ENCODE data around the gene CDK1.

Gene CDK1

DNA sequence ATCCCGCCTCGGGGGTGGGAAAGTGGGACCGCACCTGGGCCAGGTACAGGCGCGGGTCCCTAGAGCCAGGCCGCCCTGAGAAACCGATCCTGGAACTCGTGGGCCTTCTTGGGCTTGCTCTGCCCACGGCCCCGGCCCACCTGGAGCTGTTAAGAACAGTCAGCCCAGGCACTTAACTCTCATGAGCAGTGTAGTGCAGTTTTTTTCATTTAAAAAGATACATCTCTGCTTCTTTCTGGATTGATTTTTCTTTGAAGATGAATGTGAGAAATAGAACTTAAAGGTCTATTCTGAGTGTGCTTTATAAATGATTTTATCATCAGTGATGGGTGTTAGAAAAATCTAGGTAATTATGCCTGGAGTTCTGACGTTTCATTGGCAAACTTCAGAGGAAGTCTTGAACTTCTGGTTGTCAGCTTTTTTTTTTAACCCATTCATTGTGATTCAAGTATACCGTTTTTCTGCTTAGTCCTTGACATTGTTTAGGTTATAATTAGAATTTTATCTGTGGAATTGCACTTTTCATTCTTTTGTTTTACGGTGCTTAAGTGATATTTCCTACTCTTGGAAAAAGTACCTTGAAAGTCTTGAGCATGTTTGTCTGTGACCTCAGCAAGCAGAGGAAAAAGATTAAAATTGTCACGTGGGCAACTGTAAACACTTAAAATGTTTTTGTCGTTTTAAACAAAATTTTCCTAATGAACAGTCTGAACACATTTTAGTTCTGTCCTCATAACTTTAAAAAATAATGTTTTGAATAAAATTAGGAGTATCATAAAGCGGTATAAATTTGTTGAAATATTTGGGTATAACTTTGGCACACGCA is 906 bp downstream of the CDK1 start:
- no peak for DNase-seq

- no peak for DNase-seq
Measured at GRCh38 chr10:60781661-60782060, 3.4 kb downstream of the CDK1 start.

DNA sequence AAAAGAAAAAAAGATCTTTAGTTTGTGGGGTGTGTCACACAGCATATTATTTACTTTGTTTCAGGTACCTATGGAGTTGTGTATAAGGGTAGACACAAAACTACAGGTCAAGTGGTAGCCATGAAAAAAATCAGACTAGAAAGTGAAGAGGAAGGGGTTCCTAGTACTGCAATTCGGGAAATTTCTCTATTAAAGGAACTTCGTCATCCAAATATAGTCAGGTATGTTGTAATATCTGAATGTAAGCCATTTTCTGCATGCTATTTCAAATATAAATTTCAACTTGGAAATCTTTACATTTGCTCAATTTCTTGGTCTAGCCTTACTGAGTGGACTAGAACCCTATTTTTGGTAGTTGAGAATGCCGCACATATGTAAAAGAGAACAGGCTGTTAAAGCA is 6.4 kb downstream of the CDK1 start:
- DNase-seq = no peak

- DNase-seq = no peak
Measured at GRCh38 chr10:60788544-60788943, 10.3 kb downstream of the CDK1 start.

- DNase-seq = no peak
Measured at GRCh38 chr10:60789340-60789739, 11.1 kb downstream of the CDK1 start.

DNA sequence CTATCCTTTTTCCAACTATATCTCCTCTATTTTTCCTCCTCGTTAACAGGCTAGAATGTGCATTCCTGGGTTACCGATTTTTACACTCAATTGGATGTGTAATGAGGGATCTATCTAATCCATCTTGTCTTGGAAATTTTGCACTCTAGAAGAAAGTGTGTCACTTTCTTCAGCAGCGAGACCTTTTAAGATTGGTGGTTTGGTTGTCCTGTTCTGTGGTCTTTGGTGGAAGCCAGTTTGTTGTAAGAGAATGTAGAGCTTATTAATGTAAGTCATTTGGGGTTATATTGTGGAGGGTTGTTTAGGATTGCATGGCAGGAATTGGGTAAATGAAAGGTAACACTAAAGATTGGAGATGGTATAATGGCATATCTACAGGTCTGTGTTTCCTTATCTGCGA is 16.7 kb downstream of the CDK1 start:
- DNase-seq = no peak

GRCh38 chr10:60795465-60796202 is 17.4 kb downstream of the CDK1 start:
- no peak for DNase-seq

GRCh38 chr10:60796481-60796880 is 18.2 kb downstream of the CDK1 start:
- no peak for DNase-seq

DNA sequence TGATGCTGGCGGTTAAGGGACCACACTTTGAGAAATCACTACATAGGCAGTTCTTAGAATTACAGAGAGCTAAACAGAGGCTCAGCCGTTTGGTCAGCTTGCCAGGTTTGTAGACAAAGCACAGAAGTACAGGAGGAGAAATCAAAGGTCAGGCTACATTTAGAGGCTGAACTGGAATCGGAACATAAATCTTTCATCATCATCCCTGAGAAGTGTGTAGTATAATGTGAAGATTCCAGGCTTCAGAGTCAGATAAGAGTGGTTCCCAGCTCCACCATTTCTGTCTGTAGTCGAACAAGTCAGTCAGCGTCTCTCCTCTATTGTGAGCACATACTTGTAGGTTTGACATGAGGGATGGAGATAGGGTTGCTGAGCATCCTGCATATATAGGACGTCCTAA is 18.9 kb downstream of the CDK1 start:
- no peak for DNase-seq

GRCh38 chr10:60798031-60798430 is 19.8 kb downstream of the CDK1 start:
- no peak for DNase-seq

GRCh38 chr10:60798870-60799269 is 20.6 kb downstream of the CDK1 start:
- DNase-seq = no peak

DNA sequence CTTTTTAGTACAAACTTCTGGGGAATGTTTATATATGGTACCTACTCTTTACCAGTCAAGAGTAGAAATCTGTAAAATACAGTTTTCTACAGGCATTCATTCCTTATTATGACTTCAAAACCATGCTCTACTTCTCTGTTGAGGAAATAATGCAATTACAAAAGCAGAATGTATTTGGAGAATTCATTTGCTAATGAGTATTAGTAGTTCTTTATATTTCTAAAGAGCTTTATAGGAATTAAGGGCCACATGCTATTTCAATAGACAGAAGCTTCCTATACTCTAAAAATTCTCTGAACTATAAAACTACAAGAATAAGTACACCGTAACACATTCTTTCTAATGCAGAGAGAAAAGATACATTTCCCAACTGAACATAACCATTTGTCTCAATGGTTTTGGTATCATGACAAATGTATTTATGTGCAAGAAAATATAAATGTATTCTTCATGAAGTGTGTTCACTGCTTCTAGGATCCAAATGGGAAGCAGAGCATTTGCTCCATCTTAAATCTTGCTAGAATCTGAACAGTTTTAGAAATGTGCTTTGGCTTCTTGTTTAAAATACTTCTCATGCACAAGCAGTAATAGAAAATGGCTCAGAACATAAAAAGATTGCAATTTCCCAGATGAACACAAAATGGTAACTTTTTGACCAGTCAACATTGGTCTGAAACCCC is 21.8 kb downstream of the CDK1 start:
- no peak for DNase-seq

DNA sequence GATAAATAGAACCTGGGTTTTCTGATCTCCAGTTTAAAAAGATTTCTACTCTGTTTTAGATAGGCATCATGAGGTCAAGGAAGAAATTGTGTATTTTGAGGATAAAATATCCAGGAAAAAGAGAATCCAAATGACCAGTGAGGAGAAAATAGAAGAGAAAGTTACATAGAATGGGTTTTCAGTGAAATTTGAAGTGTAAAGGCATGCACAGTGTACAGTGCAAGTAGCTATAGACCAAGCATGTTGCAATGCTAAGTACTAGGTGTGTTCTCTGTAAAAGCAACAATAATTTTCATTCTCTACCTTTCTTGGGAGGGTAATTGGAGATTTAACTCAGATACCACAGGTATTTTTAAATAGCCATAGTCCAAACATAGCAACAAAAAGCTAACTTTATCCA is 22.6 kb downstream of the CDK1 start:
- DNase-seq = no peak

- DNase-seq = no peak
Measured at GRCh38 chr10:60801522-60801921, 23.2 kb downstream of the CDK1 start.

DNA sequence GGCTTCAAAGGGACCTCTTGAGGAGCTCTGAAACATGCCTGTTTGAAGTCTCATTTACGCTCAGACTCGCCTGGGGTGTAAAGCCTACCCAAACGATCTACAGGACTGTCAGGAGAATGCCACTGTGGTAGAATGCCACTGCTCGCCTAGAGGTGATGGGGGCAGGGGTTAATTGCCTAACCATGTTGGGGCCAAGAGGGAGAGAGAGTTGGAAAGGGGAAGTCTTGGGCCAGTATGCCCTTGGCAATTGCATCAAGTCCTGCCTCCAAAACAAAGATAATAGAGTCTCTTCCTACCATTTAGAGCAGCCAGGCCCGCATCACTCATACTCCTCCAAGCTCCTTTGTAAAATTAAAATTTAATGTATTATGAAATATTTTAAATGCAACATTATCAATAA is 25.2 kb downstream of the CDK1 start:
- DNase-seq = no peak

- no peak for DNase-seq
Measured at GRCh38 chr10:60803865-60804264, 25.6 kb downstream of the CDK1 start.

GRCh38 chr10:60806921-60807320 is 28.6 kb downstream of the CDK1 start:
- no peak for DNase-seq

GRCh38 chr10:60807499-60807898 is 29.2 kb downstream of the CDK1 start:
- no peak for DNase-seq

- no peak for DNase-seq
Measured at GRCh38 chr10:60808036-60808435, 29.8 kb downstream of the CDK1 start.

DNA sequence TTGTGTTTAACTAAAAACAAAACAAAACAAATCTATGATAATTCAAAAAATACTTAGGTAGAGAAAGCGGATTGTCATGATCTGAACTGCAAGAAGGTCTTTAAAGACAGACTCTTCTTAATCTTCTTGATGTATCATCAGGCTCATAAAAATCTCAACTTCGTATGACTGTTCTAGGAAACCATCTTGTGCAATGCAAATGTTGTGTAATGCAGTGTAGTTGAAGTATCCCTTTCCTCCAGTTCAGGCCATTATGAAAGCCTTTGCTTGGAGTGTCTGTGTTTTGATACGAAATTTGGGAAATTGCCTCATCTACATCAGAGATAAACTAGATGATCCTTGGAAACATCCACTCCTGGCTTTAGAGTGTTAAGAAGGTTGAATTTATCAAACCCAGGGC is 30.9 kb downstream of the CDK1 start:
- DNase-seq = no peak

DNA sequence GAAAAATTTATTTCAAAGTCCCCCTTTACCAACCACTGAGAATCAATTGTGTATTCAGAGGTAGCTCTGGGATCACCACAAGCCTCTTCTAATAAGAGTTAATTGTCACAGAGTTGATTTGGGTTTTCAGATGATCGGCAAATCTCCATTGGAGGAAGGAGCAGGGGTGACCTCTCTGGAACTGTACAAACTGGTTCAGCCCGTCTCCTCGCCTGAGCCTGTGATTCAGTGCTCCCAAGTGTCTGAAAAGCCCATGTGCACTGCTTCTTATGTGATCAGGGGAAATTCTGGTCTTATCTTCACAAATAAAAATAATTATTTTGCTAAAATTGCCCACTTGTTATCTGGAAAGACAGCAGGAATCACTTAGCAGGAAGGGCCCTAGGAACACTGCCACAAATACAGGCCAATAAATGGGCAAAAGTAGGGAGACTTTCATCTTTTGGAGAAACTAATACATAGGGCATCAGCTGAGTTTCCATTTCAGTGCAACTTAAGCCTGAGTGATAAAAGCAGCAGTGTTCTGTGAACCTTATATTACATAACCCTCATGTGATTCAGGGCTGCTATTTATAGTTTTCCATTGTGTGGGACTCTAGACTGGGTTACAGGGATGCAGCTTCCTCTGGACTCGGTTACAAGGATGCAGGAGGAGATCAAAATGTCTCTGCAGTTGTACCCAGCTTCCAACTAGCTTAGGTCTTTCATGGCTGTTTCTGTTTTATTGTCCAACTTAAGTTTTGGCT is 32.3 kb downstream of the CDK1 start:
- DNase-seq = no peak

DNA sequence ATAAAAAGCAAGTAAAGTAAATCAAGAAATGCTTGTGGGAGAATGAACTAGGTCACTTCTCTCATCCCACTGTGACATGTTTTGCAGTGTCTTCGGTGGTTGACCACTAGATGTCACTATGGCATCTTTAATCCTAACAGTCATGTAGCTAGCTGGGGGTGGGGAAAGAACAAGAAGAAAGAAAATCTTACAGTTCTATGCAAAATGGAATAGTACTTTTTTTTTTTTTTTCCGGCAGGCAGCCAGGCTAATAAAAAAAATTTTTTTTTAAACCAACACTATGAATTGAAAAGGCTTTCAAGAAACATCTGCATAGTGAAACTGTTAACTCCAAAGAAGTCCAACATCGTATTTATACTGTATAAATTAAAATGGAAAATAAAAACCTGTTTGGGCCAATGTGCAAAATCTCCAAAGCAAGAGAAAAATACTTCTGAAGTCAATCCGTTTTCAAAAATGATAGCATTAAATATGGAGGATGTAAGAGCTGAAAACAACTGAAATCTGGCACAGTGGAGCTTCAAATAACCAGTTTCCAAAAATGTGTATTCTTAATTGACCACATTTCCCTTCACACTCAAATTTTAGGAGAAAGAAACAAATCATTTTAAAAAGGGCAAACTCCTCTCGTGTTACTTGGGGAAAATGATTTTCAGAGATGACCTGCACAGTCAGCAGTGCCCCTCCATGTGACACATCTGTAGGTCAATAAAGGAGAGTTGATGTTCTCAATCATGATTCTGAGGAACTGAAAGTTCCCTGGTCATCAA is 38.5 kb downstream of the CDK1 start:
- no peak for DNase-seq

All from 8988T (cell line).